Naive thymus-derived CD4-positive, alpha-beta T cell (primary cell): ENCODE data around the gene KCNJ12. TPM values are rescaled to one million over a fixed set of nuclear protein-coding genes. Genes with fewer than 3 reads are reported as not detected.
"Not testable (repeated sequence)": the region's sequence is repeated elsewhere in the genome, so short reads cannot be mapped to it uniquely, and the experiment has no call there.

Source experiments
- ATAC-seq: fragments of 150-1000 bp; cut with Tn5 transposase; 2 replicates; pipeline ENCODE4 v1.10.0; 2021; ENCODE audit warnings: mild to moderate bottlenecking, moderate library complexity
- CTCF ChIA-PET: fragments of 350-600 bp; sonication (Branson Sonifier 250); formaldehyde crosslinking; loops from one replicate; lab custom pipeline; 2021; ENCODE audit warnings: antibody characterized with exemption; lab: Charles Lee
- POLR2A ChIA-PET: fragments of 350-600 bp; sonication (Branson Sonifier 250); formaldehyde crosslinking; loops from one replicate; lab custom pipeline; 2021; ENCODE audit warnings: antibody characterized with exemption, inconsistent platforms; lab: Charles Lee
- DNase-seq, 9 donors: peaks; one replicate each; pipeline versions ENCODE4 v3.0.0 to v3.0.0-alpha.2; 2020 to 2022; ENCODE audit warnings: mixed read lengths in 1 of 9
- H3K27ac ChIP-seq: one replicate; pipeline ENCODE4 v1.7.0; 2013; ENCODE audit warnings: mild to moderate bottlenecking, low read depth, low read length, moderate library complexity
- H3K27me3 ChIP-seq, 2 donors: one replicate each; pipeline ENCODE4 v1.7.0; 2013; ENCODE audit warnings: low read length in 2 of 2, mild to moderate bottlenecking in 2 of 2, moderate library complexity in 2 of 2; ENCODE audit not compliant: control insufficient read depth in 2 of 2, insufficient read depth in 2 of 2
- H3K36me3 ChIP-seq, 3 experiments: 1 replicate in 2 of 3; 2 replicates in 1 of 3; pipeline ENCODE4 v1.7.0; 2013; ENCODE audit warnings: low read length in 3 of 3, mild to moderate bottlenecking in 3 of 3, moderate library complexity in 1 of 3; ENCODE audit not compliant: insufficient read depth in 3 of 3, control insufficient read depth in 2 of 3
- H3K4me1 ChIP-seq, 2 donors: one replicate each; pipeline ENCODE4 v1.7.0; 2013; ENCODE audit warnings: low read length in 2 of 2, mild to moderate bottlenecking in 2 of 2, moderate library complexity in 1 of 2; ENCODE audit not compliant: control insufficient read depth in 2 of 2, insufficient read depth in 2 of 2
- H3K4me3 ChIP-seq: 2 replicates; pipeline ENCODE4 v1.7.0; 2013; ENCODE audit warnings: mild to moderate bottlenecking, low read length
- H3K9me3 ChIP-seq, 3 experiments: 1 replicate in 2 of 3; 2 replicates in 1 of 3; pipeline ENCODE4 v1.7.0; 2013; ENCODE audit warnings: low read length in 3 of 3; ENCODE audit not compliant: control insufficient read depth in 2 of 3
- H3K27ac Mint-ChIP-seq, 9 donors: one replicate each; pipeline ENCODE4 v1.8.0; 2020 to 2022; ENCODE audit warnings: mixed read lengths in 9 of 9, mild to moderate bottlenecking in 8 of 9, moderate library complexity in 5 of 9, inconsistent platforms in 2 of 9
- H3K27me3 Mint-ChIP-seq, 5 donors: one replicate each; pipeline ENCODE4 v1.8.0; 2021 to 2022; ENCODE audit warnings: mixed read lengths in 5 of 5, mild to moderate bottlenecking in 1 of 5
- H3K36me3 Mint-ChIP-seq, 5 donors: one replicate each; pipeline ENCODE4 v1.8.0; 2020 to 2022; ENCODE audit warnings: mixed read lengths in 5 of 5, mild to moderate bottlenecking in 3 of 5, inconsistent platforms in 1 of 5
- H3K4me1 Mint-ChIP-seq, 7 donors: one replicate each; pipeline ENCODE4 v1.8.0; 2020 to 2022; ENCODE audit warnings: mixed read lengths in 7 of 7, mild to moderate bottlenecking in 3 of 7, inconsistent platforms in 1 of 7
- H3K4me3 Mint-ChIP-seq, 10 donors: one replicate each; pipeline ENCODE4 v1.8.0; 2020 to 2022; ENCODE audit warnings: mild to moderate bottlenecking in 10 of 10, mixed read lengths in 10 of 10, moderate library complexity in 6 of 10, inconsistent platforms in 2 of 10
- H3K9me3 Mint-ChIP-seq, 11 donors: one replicate each; pipeline ENCODE4 v1.8.0; 2020 to 2022; ENCODE audit warnings: mixed read lengths in 11 of 11, mild to moderate bottlenecking in 4 of 11, inconsistent platforms in 1 of 11, moderate library complexity in 1 of 11
- intact Hi-C, 2 donors: fragments of 100-400 bp; cut with micrococcal nuclease; formaldehyde crosslinking; loops; one replicate each; pipeline ENCODE4 v1.15.1; 2023
- polyA plus RNA-seq, 2 donors: library from polyadenylated mRNA; unstranded; fragments of 300-500 nt; fragmentation: Illumina TruSeq; gene quantifications; one replicate each; pipeline ENCODE4 v1.2.3, GENCODE V29; 2021
- total RNA-seq, 6 experiments: library from RNA in 5 of 6; stranded (reverse) in 5 of 6; gene quantifications; 1 replicate in 5 of 6; 2 replicates in 1 of 6; pipeline ENCODE4 v1.2.3 and lab custom pipeline; 2021 to 2026

Gene KCNJ12
- total and polyA plus RNA-seq, 7 experiments from 2014 or later = 0.19 to 0.24 TPM; not detected in 5

- Mint-ChIP-seq H3K9me3 (peaks cover 0 to 5% (median 0%) of the 10 kb centered on the region in 11 donors), H3K27me3 (peaks cover 0 to 3% (median 0%) of the 10 kb centered on the region in 5 donors), H3K27ac (no peak overlapping the region), H3K4me3 (no peak overlapping the region), H3K36me3 (no peaks in the 10 kb centered on the region), H3K4me1 (no peaks in the 10 kb centered on the region)
- H3K4me1 ChIP-seq = no peaks in the 10 kb centered on the region
- H3K27me3 ChIP-seq = no peaks in the 10 kb centered on the region
- CTCF ChIA-PET = no interaction called here
- intact Hi-C loops = no loop called here
- no peak for ATAC-seq
- no peak overlapping the region for H3K27ac ChIP-seq
- H3K36me3 ChIP-seq = no peaks in the 10 kb centered on the region
- no peaks in the 10 kb centered on the region for H3K9me3 ChIP-seq
- no peak for DNase-seq
- no peak overlapping the region for H3K4me3 ChIP-seq
- POLR2A ChIA-PET = no interaction called here
These were observed 37.1 kb upstream of the KCNJ12 start for GRCh38 chr17:21339011-21339410.

DNA sequence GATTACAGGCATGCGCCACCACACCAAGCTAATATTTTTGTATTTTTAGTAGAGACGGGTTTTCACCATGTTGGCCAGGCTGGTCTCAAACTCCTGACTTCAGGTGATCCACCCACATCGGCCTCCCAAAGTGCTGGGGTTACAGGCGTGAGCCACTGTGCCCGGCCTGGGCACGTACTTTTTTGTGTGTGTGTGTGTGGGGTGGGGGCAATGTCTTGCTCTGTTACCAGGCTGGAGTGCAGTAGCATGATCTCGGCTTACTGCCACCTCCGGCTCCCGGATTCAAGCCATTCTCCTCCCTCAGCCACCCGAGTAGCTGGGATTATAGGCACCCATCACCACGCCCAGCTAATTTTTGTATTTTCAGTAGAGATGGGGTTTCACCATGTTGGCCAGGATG, 36.6 kb upstream of the KCNJ12 start:
- H3K27me3 ChIP-seq, H3K27ac ChIP-seq, H3K4me3 ChIP-seq, H3K4me3 Mint-ChIP-seq, ATAC-seq, POLR2A ChIA-PET, H3K9me3 Mint-ChIP-seq, H3K4me1 ChIP-seq, intact Hi-C loops, H3K27me3 Mint-ChIP-seq, CTCF ChIA-PET, H3K36me3 ChIP-seq, H3K27ac Mint-ChIP-seq, H3K36me3 Mint-ChIP-seq, H3K4me1 Mint-ChIP-seq, H3K9me3 ChIP-seq, DNase-seq: not testable (repeated sequence)

DNA sequence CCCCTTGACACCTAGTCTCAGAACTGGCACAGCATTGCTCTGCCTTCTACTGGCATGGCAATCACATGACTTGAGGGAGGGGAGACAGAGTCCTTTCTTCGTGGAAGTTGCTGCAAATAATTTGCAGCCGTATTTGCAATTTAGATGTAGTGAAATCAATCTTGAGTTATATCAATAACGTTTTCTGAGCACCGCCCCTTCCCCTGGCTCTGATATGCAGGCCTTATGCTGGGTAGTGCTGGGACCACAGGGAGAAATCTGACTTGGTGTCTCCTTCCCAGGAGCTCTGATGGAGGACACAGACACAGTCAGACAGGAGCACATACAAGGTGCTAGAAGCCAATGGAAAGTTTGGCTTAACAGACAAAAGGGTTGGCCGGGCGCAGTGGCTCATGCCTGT, 35.8 kb upstream of the KCNJ12 start:
- ATAC-seq, H3K36me3 Mint-ChIP-seq, DNase-seq, H3K27ac Mint-ChIP-seq, POLR2A ChIA-PET, H3K36me3 ChIP-seq, H3K4me1 Mint-ChIP-seq, H3K9me3 ChIP-seq, H3K4me3 Mint-ChIP-seq, H3K27me3 ChIP-seq, H3K9me3 Mint-ChIP-seq, H3K4me1 ChIP-seq, H3K27ac ChIP-seq, intact Hi-C loops, H3K4me3 ChIP-seq, H3K27me3 Mint-ChIP-seq, CTCF ChIA-PET: not testable (repeated sequence)

GRCh38 chr17:21341279-21341678, 34.9 kb upstream of the KCNJ12 start:
- H3K27me3 ChIP-seq, H3K4me1 ChIP-seq, H3K9me3 Mint-ChIP-seq, intact Hi-C loops, H3K27ac Mint-ChIP-seq, H3K36me3 ChIP-seq, H3K36me3 Mint-ChIP-seq, H3K27ac ChIP-seq, CTCF ChIA-PET, H3K9me3 ChIP-seq, DNase-seq, ATAC-seq, H3K4me1 Mint-ChIP-seq, POLR2A ChIA-PET, H3K27me3 Mint-ChIP-seq, H3K4me3 Mint-ChIP-seq, H3K4me3 ChIP-seq: not testable (repeated sequence)

- H3K4me1 Mint-ChIP-seq, POLR2A ChIA-PET, H3K9me3 ChIP-seq, H3K4me1 ChIP-seq, ATAC-seq, H3K9me3 Mint-ChIP-seq, H3K36me3 Mint-ChIP-seq, H3K4me3 Mint-ChIP-seq, H3K27me3 ChIP-seq, H3K27me3 Mint-ChIP-seq, H3K27ac ChIP-seq, H3K36me3 ChIP-seq, H3K4me3 ChIP-seq, DNase-seq, CTCF ChIA-PET, intact Hi-C loops, H3K27ac Mint-ChIP-seq: not testable (repeated sequence)
These were observed 34.1 kb upstream of the KCNJ12 start for GRCh38 chr17:21341925-21342540.

GRCh38 chr17:21343061-21343949, 32.9 kb upstream of the KCNJ12 start:
- H3K9me3 Mint-ChIP-seq, DNase-seq, H3K27ac ChIP-seq, ATAC-seq, H3K36me3 ChIP-seq, H3K27me3 ChIP-seq, intact Hi-C loops, POLR2A ChIA-PET, H3K4me3 ChIP-seq, CTCF ChIA-PET, H3K9me3 ChIP-seq, H3K27ac Mint-ChIP-seq, H3K4me1 ChIP-seq, H3K36me3 Mint-ChIP-seq, H3K27me3 Mint-ChIP-seq, H3K4me3 Mint-ChIP-seq, H3K4me1 Mint-ChIP-seq: not testable (repeated sequence)

DNA sequence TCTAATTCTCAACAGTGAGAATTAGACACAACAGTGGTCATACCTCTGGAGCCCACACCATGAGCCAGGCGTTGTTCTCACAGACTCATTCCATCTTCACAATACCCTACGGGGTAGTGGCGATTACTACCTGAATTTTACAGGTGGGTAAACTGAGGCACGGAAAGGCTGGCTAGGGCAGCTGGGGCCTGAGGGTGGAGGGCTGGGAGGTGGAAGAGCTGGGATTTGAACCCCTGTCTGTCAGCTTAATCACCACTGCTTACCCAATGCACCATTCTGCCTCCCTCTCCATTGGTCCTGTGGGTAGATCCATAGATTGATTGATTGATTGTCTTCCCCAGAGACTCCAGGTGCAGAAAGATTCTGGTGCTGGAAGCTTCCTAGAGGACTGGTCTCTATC, 31.4 kb upstream of the KCNJ12 start:
- H3K4me3 Mint-ChIP-seq, H3K27ac Mint-ChIP-seq, H3K36me3 Mint-ChIP-seq, ATAC-seq, H3K9me3 ChIP-seq, H3K27ac ChIP-seq, H3K27me3 ChIP-seq, H3K4me1 ChIP-seq, H3K27me3 Mint-ChIP-seq, H3K4me1 Mint-ChIP-seq, CTCF ChIA-PET, H3K9me3 Mint-ChIP-seq, DNase-seq, intact Hi-C loops, POLR2A ChIA-PET, H3K36me3 ChIP-seq, H3K4me3 ChIP-seq: not testable (repeated sequence)
